ENCODE data around the gene EYA2.

Gene EYA2

GRCh38 chr20:47018381-47018780 is 123.7 kb downstream of the EYA2 start:
- H3K27me3 Mint-ChIP-seq = peaks cover 31% of the 10 kb centered on the region

DNA sequence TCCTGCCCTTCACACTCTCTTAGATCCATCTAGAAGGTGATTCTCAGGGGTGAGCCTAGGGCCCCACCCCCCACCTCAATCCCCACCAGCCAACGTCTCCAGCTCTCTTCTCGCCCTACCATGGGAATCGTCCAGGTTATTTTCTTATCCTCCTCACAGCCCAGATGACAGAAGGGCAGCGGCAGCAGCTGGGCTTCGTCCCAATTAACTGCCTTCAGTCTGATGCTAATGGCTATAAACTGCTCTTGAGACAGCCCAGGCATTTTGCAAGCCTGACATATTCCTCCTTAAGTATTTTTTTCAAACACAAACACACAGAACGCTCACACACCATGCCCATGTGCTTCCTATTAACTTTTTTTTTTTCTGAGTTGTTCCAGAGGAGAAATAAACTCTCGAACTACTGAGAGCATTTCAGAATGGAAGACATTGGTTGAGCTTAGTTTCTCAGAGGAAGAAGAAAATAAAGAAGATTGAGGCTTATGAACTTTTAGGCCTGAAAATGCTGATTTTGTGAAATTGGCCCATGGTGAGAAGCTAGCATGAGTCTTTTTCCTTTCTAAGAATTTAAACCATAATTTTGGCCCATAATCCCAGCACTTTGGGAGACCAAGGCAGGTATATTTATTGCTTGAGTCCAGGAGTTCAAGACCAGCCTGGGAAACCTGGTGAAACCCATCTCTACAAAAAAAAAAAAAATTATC is 124.6 kb downstream of the EYA2 start:
- H3K4me3 Mint-ChIP-seq = no peak overlapping the region
- H3K27ac Mint-ChIP-seq (ENCODE audit: low read depth) = no peak overlapping the region
- H3K36me3 Mint-ChIP-seq (ENCODE audit: insufficient read depth) = no peaks in the 10 kb centered on the region
- no peak for DNase-seq (ENCODE audit: low spot score in 2 of 2)
- H3K9me3 Mint-ChIP-seq = no peaks in the 10 kb centered on the region
- ATAC-seq (replicated peaks; ENCODE audit: extremely low read depth, poor library complexity, severe bottlenecking) = no peak
- peaks cover 38% of the 10 kb centered on the region for H3K27me3 Mint-ChIP-seq
- no peaks in the 10 kb centered on the region for H3K4me1 Mint-ChIP-seq

More at GRCh38 chr20:47018381-47018780, 123.7 kb downstream of the EYA2 start:
- no peak overlapping the region for H3K4me3 Mint-ChIP-seq
- H3K4me1 Mint-ChIP-seq = no peaks in the 10 kb centered on the region
- DNase-seq (ENCODE audit: low spot score in 2 of 2) (no peak), ATAC-seq (replicated peaks; ENCODE audit: extremely low read depth, poor library complexity, severe bottlenecking) (no peak)
- no peaks in the 10 kb centered on the region for H3K9me3 Mint-ChIP-seq
- H3K36me3 Mint-ChIP-seq (ENCODE audit: insufficient read depth) = no peaks in the 10 kb centered on the region
- no peak overlapping the region for H3K27ac Mint-ChIP-seq (ENCODE audit: low read depth)

- DNase-seq (ENCODE audit: low spot score in 2 of 2) (no peak), ATAC-seq (replicated peaks; ENCODE audit: extremely low read depth, poor library complexity, severe bottlenecking) (no peak)
- H3K4me3 Mint-ChIP-seq = no peak overlapping the region
- no peak overlapping the region for H3K27ac Mint-ChIP-seq (ENCODE audit: low read depth)
- no peaks in the 10 kb centered on the region for H3K36me3 Mint-ChIP-seq (ENCODE audit: insufficient read depth)
- H3K4me1 Mint-ChIP-seq = no peaks in the 10 kb centered on the region
- H3K27me3 Mint-ChIP-seq = peaks cover 47% of the 10 kb centered on the region
- H3K9me3 Mint-ChIP-seq = no peaks in the 10 kb centered on the region
These were observed 125.6 kb downstream of the EYA2 start for GRCh38 chr20:47020231-47020630.

GRCh38 chr20:47021850-47022249 is 127.2 kb downstream of the EYA2 start:
- no peak overlapping the region for H3K4me3 Mint-ChIP-seq
- no peaks in the 10 kb centered on the region for H3K9me3 Mint-ChIP-seq
- DNase-seq (ENCODE audit: low spot score in 2 of 2) (no peak), ATAC-seq (replicated peaks; ENCODE audit: extremely low read depth, poor library complexity, severe bottlenecking) (no peak)
- H3K36me3 Mint-ChIP-seq (ENCODE audit: insufficient read depth) = no peaks in the 10 kb centered on the region
- H3K4me1 Mint-ChIP-seq = no peaks in the 10 kb centered on the region
- no peak overlapping the region for H3K27ac Mint-ChIP-seq (ENCODE audit: low read depth)
- H3K27me3 Mint-ChIP-seq = peaks cover 52% of the 10 kb centered on the region

- H3K9me3 Mint-ChIP-seq = no peaks in the 10 kb centered on the region
- H3K27me3 Mint-ChIP-seq = peaks cover 49% of the 10 kb centered on the region
- ATAC-seq (replicated peaks; ENCODE audit: extremely low read depth, poor library complexity, severe bottlenecking) = no peak
- H3K4me3 Mint-ChIP-seq = no peak overlapping the region
- H3K36me3 Mint-ChIP-seq (ENCODE audit: insufficient read depth) = no peaks in the 10 kb centered on the region
- H3K27ac Mint-ChIP-seq (ENCODE audit: low read depth) = no peak overlapping the region
- DNase-seq (ENCODE audit: low spot score in 2 of 2) = no peak
- no peaks in the 10 kb centered on the region for H3K4me1 Mint-ChIP-seq
These were observed 129.9 kb downstream of the EYA2 start for GRCh38 chr20:47024461-47024937.

GRCh38 chr20:47027042-47027441 is 132.4 kb downstream of the EYA2 start:
- no peaks in the 10 kb centered on the region for H3K36me3 Mint-ChIP-seq (ENCODE audit: insufficient read depth)
- peaks cover 55% of the 10 kb centered on the region for H3K27me3 Mint-ChIP-seq
- H3K9me3 Mint-ChIP-seq = no peaks in the 10 kb centered on the region
- no peak overlapping the region for H3K4me3 Mint-ChIP-seq
- H3K27ac Mint-ChIP-seq (ENCODE audit: low read depth) = no peak overlapping the region
- H3K4me1 Mint-ChIP-seq = no peaks in the 10 kb centered on the region
- no peak for DNase-seq (ENCODE audit: low spot score in 2 of 2)
- ATAC-seq (replicated peaks; ENCODE audit: extremely low read depth, poor library complexity, severe bottlenecking) = no peak

- ATAC-seq (replicated peaks; ENCODE audit: extremely low read depth, poor library complexity, severe bottlenecking) = no peak
- no peaks in the 10 kb centered on the region for H3K9me3 Mint-ChIP-seq
- no peaks in the 10 kb centered on the region for H3K4me1 Mint-ChIP-seq
- peaks cover 55% of the 10 kb centered on the region for H3K27me3 Mint-ChIP-seq
- no peak for DNase-seq (ENCODE audit: low spot score in 2 of 2)
- H3K36me3 Mint-ChIP-seq (ENCODE audit: insufficient read depth) = no peaks in the 10 kb centered on the region
- H3K4me3 Mint-ChIP-seq = no peak overlapping the region
- no peak overlapping the region for H3K27ac Mint-ChIP-seq (ENCODE audit: low read depth)
These were observed 132.8 kb downstream of the EYA2 start for GRCh38 chr20:47027456-47027855.

GRCh38 chr20:47028487-47028886 is 133.8 kb downstream of the EYA2 start:
- ATAC-seq (replicated peaks; ENCODE audit: extremely low read depth, poor library complexity, severe bottlenecking) (no peak), DNase-seq (ENCODE audit: low spot score in 2 of 2) (no peak)
- Mint-ChIP-seq H3K27ac (ENCODE audit: low read depth) (no peak overlapping the region), H3K36me3 (ENCODE audit: insufficient read depth) (no peaks in the 10 kb centered on the region), H3K27me3 (peaks cover 55% of the 10 kb centered on the region), H3K4me3 (no peak overlapping the region), H3K4me1 (no peaks in the 10 kb centered on the region), H3K9me3 (no peaks in the 10 kb centered on the region)

DNA sequence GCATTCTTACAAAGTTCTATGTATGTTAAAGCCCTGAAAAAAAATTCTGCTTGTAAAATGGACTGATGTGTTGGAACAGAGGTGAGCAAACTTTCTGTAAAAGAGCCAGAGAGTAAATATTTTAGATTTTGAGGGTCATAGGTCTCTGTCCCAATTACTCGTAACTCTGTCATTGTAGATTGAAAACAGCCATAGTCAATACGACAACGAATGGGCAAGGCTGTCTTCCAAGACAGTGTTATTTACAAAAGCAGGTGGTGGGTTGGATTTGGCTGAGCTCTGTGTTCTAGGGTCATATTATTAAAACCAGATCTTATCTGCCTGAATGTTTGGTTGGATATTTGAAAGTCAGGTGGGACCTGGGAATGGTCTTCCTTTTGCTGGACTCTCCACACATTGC is 135.2 kb downstream of the EYA2 start:
- Mint-ChIP-seq H3K27ac (ENCODE audit: low read depth) (no peak overlapping the region), H3K4me3 (no peak overlapping the region), H3K9me3 (no peaks in the 10 kb centered on the region), H3K4me1 (no peaks in the 10 kb centered on the region), H3K36me3 (ENCODE audit: insufficient read depth) (no peaks in the 10 kb centered on the region), H3K27me3 (peaks cover 44% of the 10 kb centered on the region)
- DNase-seq (ENCODE audit: low spot score in 2 of 2) = no peak
- no peak for ATAC-seq (replicated peaks; ENCODE audit: extremely low read depth, poor library complexity, severe bottlenecking)

GRCh38 chr20:47030271-47030810 is 135.7 kb downstream of the EYA2 start:
- Mint-ChIP-seq H3K27ac (ENCODE audit: low read depth) (no peak overlapping the region), H3K4me1 (no peaks in the 10 kb centered on the region), H3K27me3 (peaks cover 44% of the 10 kb centered on the region), H3K4me3 (no peak overlapping the region), H3K36me3 (ENCODE audit: insufficient read depth) (no peaks in the 10 kb centered on the region), H3K9me3 (no peaks in the 10 kb centered on the region)
- ATAC-seq (replicated peaks; ENCODE audit: extremely low read depth, poor library complexity, severe bottlenecking) (no peak), DNase-seq (ENCODE audit: low spot score in 2 of 2) (no peak)

GRCh38 chr20:47031004-47031403 is 136.4 kb downstream of the EYA2 start:
- DNase-seq (ENCODE audit: low spot score in 2 of 2) (no peak), ATAC-seq (replicated peaks; ENCODE audit: extremely low read depth, poor library complexity, severe bottlenecking) (no peak)
- Mint-ChIP-seq H3K27ac (ENCODE audit: low read depth) (no peak overlapping the region), H3K27me3 (peaks cover 44% of the 10 kb centered on the region), H3K36me3 (ENCODE audit: insufficient read depth) (no peaks in the 10 kb centered on the region), H3K4me1 (no peaks in the 10 kb centered on the region), H3K9me3 (no peaks in the 10 kb centered on the region), H3K4me3 (no peak overlapping the region)

DNA sequence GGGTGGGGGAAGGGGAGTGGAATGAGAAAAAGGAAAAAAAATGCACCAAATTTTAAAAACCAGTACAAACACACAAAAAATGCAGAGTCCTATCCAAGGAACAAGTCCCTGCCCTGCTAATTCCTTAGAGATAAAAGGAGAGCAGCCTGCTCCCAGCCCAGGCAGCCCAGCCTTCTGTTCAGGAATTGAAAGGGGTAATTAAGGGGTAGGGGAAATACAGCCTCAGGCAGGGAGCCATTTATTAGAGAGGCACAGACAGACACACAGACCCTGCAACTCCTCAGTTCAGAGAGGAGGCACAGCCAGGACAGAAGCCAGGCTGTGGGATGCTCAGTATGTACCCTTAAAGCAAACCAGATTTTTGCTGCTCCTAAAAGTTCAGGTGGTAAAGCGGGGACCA is 137.2 kb downstream of the EYA2 start:
- ATAC-seq (replicated peaks; ENCODE audit: extremely low read depth, poor library complexity, severe bottlenecking) (no peak), DNase-seq (ENCODE audit: low spot score in 2 of 2) (no peak)
- H3K36me3 Mint-ChIP-seq (ENCODE audit: insufficient read depth) = no peaks in the 10 kb centered on the region
- peaks cover 35% of the 10 kb centered on the region for H3K27me3 Mint-ChIP-seq
- no peak overlapping the region for H3K27ac Mint-ChIP-seq (ENCODE audit: low read depth)
- no peaks in the 10 kb centered on the region for H3K4me1 Mint-ChIP-seq
- no peaks in the 10 kb centered on the region for H3K9me3 Mint-ChIP-seq
- no peak overlapping the region for H3K4me3 Mint-ChIP-seq

- H3K36me3 Mint-ChIP-seq (ENCODE audit: insufficient read depth) = no peaks in the 10 kb centered on the region
- DNase-seq (ENCODE audit: low spot score in 2 of 2) (no peak), ATAC-seq (replicated peaks; ENCODE audit: extremely low read depth, poor library complexity, severe bottlenecking) (no peak)
- no peak overlapping the region for H3K4me3 Mint-ChIP-seq
- no peaks in the 10 kb centered on the region for H3K4me1 Mint-ChIP-seq
- no peaks in the 10 kb centered on the region for H3K9me3 Mint-ChIP-seq
- peaks cover 25% of the 10 kb centered on the region for H3K27me3 Mint-ChIP-seq
- H3K27ac Mint-ChIP-seq (ENCODE audit: low read depth) = no peak overlapping the region
These were observed 138.4 kb downstream of the EYA2 start for GRCh38 chr20:47032933-47033578.
